HL-60 (cell line): ENCODE measurements around the gene TFE3.

Source experiments
- CTCF ChIP-seq: IDR thresholded peaks from one replicate; pipeline ENCODE4 v1.5.1; 2011; ENCODE audit warnings: low read length, control low read depth, inconsistent platforms; ENCODE audit not compliant: insufficient read depth
- GABPA ChIP-seq: IDR thresholded peaks from 2 replicates; pipeline ENCODE4 v1.6.1; 2012; ENCODE audit warnings: low read depth
- POLR2AphosphoS5 ChIP-seq: IDR thresholded peaks from 2 replicates; pipeline ENCODE4 v1.6.1; 2012; ENCODE audit warnings: low read depth
- REST ChIP-seq: IDR thresholded peaks from 2 replicates; pipeline ENCODE4 v1.6.1; 2012; ENCODE audit warnings: low read depth; ENCODE audit not compliant: insufficient replicate concordance
- SPI1 ChIP-seq: IDR thresholded peaks from 2 replicates; pipeline ENCODE4 v1.6.1; 2012; ENCODE audit warnings: low read depth, mild to moderate bottlenecking, borderline replicate concordance

DNA sequence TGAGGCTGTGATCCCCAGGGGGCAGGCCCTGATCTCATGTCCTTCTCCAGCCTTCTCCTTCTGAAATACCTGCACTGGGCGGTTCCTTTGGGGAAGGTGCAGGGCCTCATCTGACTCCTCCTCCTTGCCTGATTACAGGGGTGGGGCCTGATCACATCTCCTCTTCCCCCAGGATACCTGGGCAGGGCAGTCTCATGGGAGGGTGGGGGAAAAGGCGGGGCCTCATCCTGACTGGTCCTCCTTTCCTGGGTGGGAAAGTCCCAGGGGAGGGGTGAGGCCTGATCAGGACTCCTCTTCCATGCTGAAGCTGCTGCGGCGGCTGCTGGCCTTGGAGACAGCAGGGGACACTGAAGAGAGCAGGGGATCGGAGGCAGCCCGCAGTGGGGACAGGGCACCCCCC, 13.3 kb downstream of the TFE3 start:
- no peak for TF ChIP-seq REST
- no peak for TF ChIP-seq CTCF
- no peak for TF ChIP-seq POLR2AphosphoS5
- no peak for TF ChIP-seq GABPA
- no peak for TF ChIP-seq SPI1
